GM21786 (cell line): ENCODE results near the gene TMC3.

Source experiments
- ATAC-seq: cut with Tn5 transposase; IDR thresholded peaks from one replicate; pipeline ENCODE4 v1.9.1; 2021; ENCODE audit not compliant: unreplicated experiment

Gene TMC3

GRCh38 chr15:81323944-81324881 is 49.8 kb downstream of the TMC3 start, which contains the start of gene STARD5:
STARD5 (minus strand) TSS chr15:81324141; CDS start chr15:81324099, 42 bp downstream.
- peak; percentile 98 for ATAC-seq

- ATAC-seq = peak; percentile 18
Measured at GRCh38 chr15:81323559-81323943, 50.5 kb downstream of the TMC3 start.

- no peak for ATAC-seq
Measured at GRCh38 chr15:81322676-81323253, 51.2 kb downstream of the TMC3 start.

- no peak for ATAC-seq
Measured at GRCh38 chr15:81321667-81322066, 52.3 kb downstream of the TMC3 start.

GRCh38 chr15:81317642-81318017 is 56.4 kb downstream of the TMC3 start:
- no peak for ATAC-seq

- no peak for ATAC-seq
Measured at GRCh38 chr15:81316267-81316666, 57.7 kb downstream of the TMC3 start.

GRCh38 chr15:81315452-81316175 is 58.4 kb downstream of the TMC3 start:
- ATAC-seq = no peak

GRCh38 chr15:81314378-81314777 is 59.6 kb downstream of the TMC3 start:
- ATAC-seq = no peak

GRCh38 chr15:81313686-81314085 is 60.3 kb downstream of the TMC3 start:
- no peak for ATAC-seq

GRCh38 chr15:81312790-81313543 is 61.0 kb downstream of the TMC3 start:
- ATAC-seq = no peak

- ATAC-seq = peak; percentile 60
Measured at GRCh38 chr15:81311752-81312464, 62.1 kb downstream of the TMC3 start.

GRCh38 chr15:81310480-81310879 is 63.5 kb downstream of the TMC3 start:
- no peak for ATAC-seq

GRCh38 chr15:81309647-81310450 is 64.2 kb downstream of the TMC3 start:
- ATAC-seq = no peak

GRCh38 chr15:81308260-81308659 is 65.8 kb downstream of the TMC3 start:
- ATAC-seq = no peak

GRCh38 chr15:81304226-81304625 is 69.8 kb downstream of the TMC3 start:
- ATAC-seq = no peak

- no peak for ATAC-seq
Measured at GRCh38 chr15:81303244-81304225, 70.5 kb downstream of the TMC3 start.

- no peak for ATAC-seq
Measured at GRCh38 chr15:81302701-81303109, 71.3 kb downstream of the TMC3 start.

- ATAC-seq = peak; percentile 81
Measured at GRCh38 chr15:81301815-81302399, 72.1 kb downstream of the TMC3 start.
